Fibroblast of lung (primary cell): ENCODE measurements around the gene SLC16A1. TPM values are rescaled to one million over a fixed set of nuclear protein-coding genes. Genes with fewer than 3 reads are reported as not detected.
A peak's percentile ranks its signal among the peaks of the same experiment; 100 is the strongest.

ENCODE experiments used
- DNase-seq, 2 donors: peaks; one replicate each; pipeline versions ENCODE4 v3.0.0 to v3.0.0-alpha.2; 2010; ENCODE audit warnings: low read depth in 2 of 2
- H2AFZ ChIP-seq: 2 replicates; pipeline ENCODE4 v1.5.1; 2012; ENCODE audit warnings: low read length, control low read depth, inconsistent platforms
- H3K27ac ChIP-seq: 2 replicates; pipeline ENCODE4 v1.5.1; 2011; ENCODE audit warnings: low read length, control low read depth; ENCODE audit not compliant: insufficient read depth
- H3K27me3 ChIP-seq: 2 replicates; pipeline ENCODE4 v1.5.1; 2011; ENCODE audit warnings: mild to moderate bottlenecking, low read length; ENCODE audit not compliant: control insufficient read depth, insufficient read depth
- H3K36me3 ChIP-seq: 2 replicates; pipeline ENCODE4 v1.5.1; 2011; ENCODE audit warnings: low read length; ENCODE audit not compliant: control insufficient read depth, insufficient read depth
- H3K4me1 ChIP-seq: 2 replicates; pipeline ENCODE4 v1.5.1; 2011; ENCODE audit warnings: low read length; ENCODE audit not compliant: control insufficient read depth, insufficient read depth; ENCODE audit errors: extremely low read depth
- H3K4me2 ChIP-seq: 2 replicates; pipeline ENCODE4 v1.5.1; 2011; ENCODE audit warnings: low read length, control low read depth; ENCODE audit not compliant: insufficient read depth; ENCODE audit errors: extremely low read depth
- H3K4me3 ChIP-seq, 4 experiments: fragments of 200-600 bp in 1 of 4; sonication (generic) in 1 of 4; replicated peaks in 1 of 4; 2 replicates each; pipeline ENCODE4 v1.5.1; 2011 to 2016; ENCODE audit warnings: low read length in 4 of 4, low read depth in 3 of 4, mild to moderate bottlenecking in 3 of 4, control low read depth in 2 of 4, inconsistent platforms in 1 of 4, mixed read lengths in 1 of 4; ENCODE audit not compliant: insufficient read depth in 1 of 4; ENCODE audit errors: control extremely low read depth in 1 of 4
- H3K79me2 ChIP-seq: 2 replicates; pipeline ENCODE4 v1.5.1; 2012; ENCODE audit warnings: mild to moderate bottlenecking, low read length, inconsistent platforms; ENCODE audit not compliant: control insufficient read depth, insufficient read depth
- H3K9ac ChIP-seq: 2 replicates; pipeline ENCODE4 v1.5.1; 2011; ENCODE audit warnings: mild to moderate bottlenecking, low read length, control low read depth; ENCODE audit not compliant: insufficient read depth
- H3K9me3 ChIP-seq: 2 replicates; pipeline ENCODE4 v1.5.1; 2012; ENCODE audit warnings: low read depth, low read length; ENCODE audit not compliant: control insufficient read depth, insufficient read depth
- H4K20me1 ChIP-seq: 2 replicates; pipeline ENCODE4 v1.5.1; 2011; ENCODE audit warnings: low read length; ENCODE audit not compliant: control insufficient read depth, insufficient read depth; ENCODE audit errors: extremely low read depth
- EZH2 ChIP-seq: IDR thresholded peaks from 2 replicates; pipeline ENCODE4 v1.5.1; 2012; ENCODE audit warnings: low read length, control low read depth, mild to moderate bottlenecking; ENCODE audit errors: missing control alignments
- polyA plus RNA-seq, 2 donors: library from polyadenylated mRNA; depleted of rRNA in 1 of 2; stranded (reverse) in 1 of 2; unstranded in 1 of 2; fragments of >200 nt; gene quantifications; 2 replicates each; pipeline ENCODE4 v1.2.1, GENCODE V29; 2011 to 2012; ENCODE audit warnings: missing spikeins in 1 of 2
- total RNA-seq: library from RNA; depleted of rRNA; stranded (reverse); fragments of >200 nt; gene quantifications from 2 replicates; pipeline ENCODE4 v1.2.1, GENCODE V29; 2014
- TF ChIP-seq, protein P1 (sequence below), 2 donors: IDR thresholded peaks in 1 of 2; conservative IDR thresholded peaks in 1 of 2; 1 replicate in 1 of 2; 2 replicates in 1 of 2; pipeline ENCODE4 v1.5.1; 2011 to 2012; ENCODE audit warnings: low read length in 2 of 2, control low read depth in 1 of 2, inconsistent platforms in 1 of 2, low read depth in 1 of 2, mild to moderate bottlenecking in 1 of 2

The SLC16A1 gene
- total and polyA plus RNA-seq, 2 donors (not counting 1 experiment from before 2014, with no cell fraction given), result 51.3 to 59.1 TPM

DNA sequence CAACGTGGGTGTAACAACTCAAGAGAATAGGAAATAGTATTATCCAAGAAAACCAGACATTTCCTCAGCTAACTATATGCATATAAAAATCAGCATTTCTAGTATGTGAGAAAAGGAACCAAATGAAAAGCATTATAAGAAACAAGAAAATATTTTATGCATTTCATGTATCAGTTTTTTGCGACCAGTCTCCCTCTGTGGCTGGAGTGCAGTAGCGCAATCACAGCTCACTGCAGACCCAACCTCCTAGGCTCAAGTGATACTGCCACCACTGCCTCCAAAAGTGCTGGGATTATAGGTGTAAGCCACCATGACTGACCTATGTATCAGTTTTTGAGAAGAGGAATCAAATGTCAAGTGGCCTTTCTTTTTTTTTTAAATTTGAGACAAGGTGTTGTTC is 31.0 kb downstream of the SLC16A1 start:
- no peaks in the 10 kb centered on the region for H4K20me1 ChIP-seq
- H3K4me3 ChIP-seq, result no peak overlapping the region
- H3K4me2 ChIP-seq, result no peak overlapping the region
- no peaks in the 10 kb centered on the region for H3K36me3 ChIP-seq
- no peaks in the 10 kb centered on the region for H3K79me2 ChIP-seq
- no peak overlapping the region for H3K9ac ChIP-seq
- no peaks in the 10 kb centered on the region for H3K27me3 ChIP-seq
- no peaks in the 10 kb centered on the region for H3K4me1 ChIP-seq
- no peak for DNase-seq
- H2AFZ ChIP-seq, result no peak overlapping the region
- H3K27ac ChIP-seq, result no peak overlapping the region
- TF ChIP-seq EZH2, result no peak
- TF ChIP-seq, protein P1, sequence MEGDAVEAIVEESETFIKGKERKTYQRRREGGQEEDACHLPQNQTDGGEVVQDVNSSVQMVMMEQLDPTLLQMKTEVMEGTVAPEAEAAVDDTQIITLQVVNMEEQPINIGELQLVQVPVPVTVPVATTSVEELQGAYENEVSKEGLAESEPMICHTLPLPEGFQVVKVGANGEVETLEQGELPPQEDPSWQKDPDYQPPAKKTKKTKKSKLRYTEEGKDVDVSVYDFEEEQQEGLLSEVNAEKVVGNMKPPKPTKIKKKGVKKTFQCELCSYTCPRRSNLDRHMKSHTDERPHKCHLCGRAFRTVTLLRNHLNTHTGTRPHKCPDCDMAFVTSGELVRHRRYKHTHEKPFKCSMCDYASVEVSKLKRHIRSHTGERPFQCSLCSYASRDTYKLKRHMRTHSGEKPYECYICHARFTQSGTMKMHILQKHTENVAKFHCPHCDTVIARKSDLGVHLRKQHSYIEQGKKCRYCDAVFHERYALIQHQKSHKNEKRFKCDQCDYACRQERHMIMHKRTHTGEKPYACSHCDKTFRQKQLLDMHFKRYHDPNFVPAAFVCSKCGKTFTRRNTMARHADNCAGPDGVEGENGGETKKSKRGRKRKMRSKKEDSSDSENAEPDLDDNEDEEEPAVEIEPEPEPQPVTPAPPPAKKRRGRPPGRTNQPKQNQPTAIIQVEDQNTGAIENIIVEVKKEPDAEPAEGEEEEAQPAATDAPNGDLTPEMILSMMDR (conservative IDR thresholded peaks at IDR 0.05 in 1 of 2, IDR thresholded peaks at IDR 0.05 in 1 of 2; ENCODE audit: low read depth in 1 of 2, low read length in 2 of 2), result peak in 1 of 2 donors; percentile 22
- H3K9me3 ChIP-seq, result no peaks in the 10 kb centered on the region

DNA sequence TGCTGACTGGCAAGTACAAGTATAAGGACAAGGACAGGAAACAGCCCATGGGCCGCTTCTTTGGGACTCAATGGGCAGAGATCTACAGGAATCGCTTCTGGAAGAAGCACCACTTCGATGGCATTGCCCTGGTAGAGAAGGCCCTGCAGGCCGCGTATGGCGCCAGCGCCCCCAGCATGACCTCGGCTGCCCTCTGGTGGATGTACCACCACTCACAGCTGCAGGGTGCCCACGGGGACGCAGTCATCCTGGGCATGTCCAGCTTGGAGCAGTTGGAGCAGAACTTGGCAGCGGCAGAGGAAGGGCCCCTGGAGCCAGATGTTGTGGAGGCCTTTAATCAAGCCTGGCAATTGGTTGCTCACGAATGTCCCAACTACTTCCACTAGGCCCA is 32.0 kb downstream of the SLC16A1 start:
- H2AFZ ChIP-seq, result no peak overlapping the region
- no peak for DNase-seq
- H3K27ac ChIP-seq, result no peak overlapping the region
- H4K20me1 ChIP-seq, result no peaks in the 10 kb centered on the region
- H3K79me2 ChIP-seq, result no peaks in the 10 kb centered on the region
- H3K4me1 ChIP-seq, result no peaks in the 10 kb centered on the region
- H3K9ac ChIP-seq, result no peak overlapping the region
- no peak overlapping the region for H3K4me3 ChIP-seq
- H3K27me3 ChIP-seq, result no peaks in the 10 kb centered on the region
- no peaks in the 10 kb centered on the region for H3K36me3 ChIP-seq
- H3K9me3 ChIP-seq, result no peaks in the 10 kb centered on the region
- no peak for TF ChIP-seq EZH2
- TF ChIP-seq, protein P1 (conservative IDR thresholded peaks at IDR 0.05 in 1 of 2, IDR thresholded peaks at IDR 0.05 in 1 of 2; ENCODE audit: low read depth in 1 of 2, low read length in 2 of 2), result no peak
- H3K4me2 ChIP-seq, result no peak overlapping the region

DNA sequence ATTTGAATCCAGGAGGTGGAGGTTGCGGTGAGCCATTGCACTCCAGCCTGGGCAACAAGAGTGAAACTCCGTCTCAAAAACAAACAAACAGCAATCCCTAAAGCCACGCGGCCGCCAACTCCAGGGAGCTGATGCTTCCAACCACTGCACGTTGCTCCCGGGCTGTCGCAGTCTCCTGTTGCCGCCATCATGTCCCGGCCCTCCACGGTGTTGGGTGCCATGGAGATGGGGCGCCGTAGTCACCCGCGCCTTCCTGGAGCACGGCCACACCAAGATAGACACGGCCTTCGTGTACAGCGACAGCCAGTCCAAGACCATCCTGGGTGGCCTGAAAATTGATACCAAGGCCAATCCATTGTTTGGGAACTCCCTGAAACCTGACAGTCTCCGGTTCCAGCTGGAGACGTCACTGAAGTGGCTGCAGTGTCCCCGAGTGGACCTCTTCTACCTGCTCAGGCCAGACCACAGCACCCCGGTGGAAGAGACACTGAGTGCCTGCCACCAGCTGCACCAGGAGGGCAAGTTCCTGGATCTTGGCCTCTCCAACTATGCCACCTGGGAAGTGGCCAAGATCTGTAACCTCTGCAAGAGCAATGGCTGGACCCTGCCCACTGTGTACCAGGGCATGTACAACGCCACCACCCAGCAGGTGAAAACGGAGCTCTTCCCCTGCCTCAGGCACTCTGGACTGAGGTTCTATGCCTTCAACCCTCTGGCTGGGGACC is 32.6 kb downstream of the SLC16A1 start:
- no peaks in the 10 kb centered on the region for H4K20me1 ChIP-seq
- H3K27ac ChIP-seq, result no peak overlapping the region
- H3K4me1 ChIP-seq, result no peaks in the 10 kb centered on the region
- no peak overlapping the region for H2AFZ ChIP-seq
- no peak overlapping the region for H3K9ac ChIP-seq
- no peak overlapping the region for H3K4me2 ChIP-seq
- no peak overlapping the region for H3K4me3 ChIP-seq
- no peak for TF ChIP-seq EZH2
- no peaks in the 10 kb centered on the region for H3K9me3 ChIP-seq
- no peaks in the 10 kb centered on the region for H3K79me2 ChIP-seq
- H3K27me3 ChIP-seq, result no peaks in the 10 kb centered on the region
- no peak for DNase-seq
- no peaks in the 10 kb centered on the region for H3K36me3 ChIP-seq
